Hepatocyte (in vitro differentiated cells): ENCODE measurements around the gene TTLL10.

Experiments used
- CTCF ChIP-seq: fragments of 200-600 bp; sonication (generic); IDR thresholded peaks from 2 replicates; pipeline ENCODE4 v1.5.1; 2016; ENCODE audit warnings: antibody characterized with exemption, mild to moderate bottlenecking; ENCODE audit not compliant: poor library complexity
- EZH2 ChIP-seq: fragments of 200-600 bp; sonication (generic); IDR thresholded peaks from 2 replicates; pipeline ENCODE4 v1.6.1; 2016; ENCODE audit warnings: antibody characterized with exemption, mild to moderate bottlenecking, borderline replicate concordance

GRCh38 chr1:1135339-1136136 is 38.1 kb upstream of the TTLL10 start:
- TF ChIP-seq CTCF (no peak), EZH2 (no peak)
